HUDEP-2 (cell line): ENCODE data around the gene GLMN.
"Not testable (repeated sequence)": the region's sequence is repeated elsewhere in the genome, so short reads cannot be mapped to it uniquely, and the experiment has no call there.

Experiments
- DNase-seq, 76 experiments: peaks; one replicate each; lab custom pipeline; 2025; ENCODE audit not compliant: unreplicated experiment in 76 of 76; lab: John Stamatoyannopoulos, UW

GLMN gene

DNA sequence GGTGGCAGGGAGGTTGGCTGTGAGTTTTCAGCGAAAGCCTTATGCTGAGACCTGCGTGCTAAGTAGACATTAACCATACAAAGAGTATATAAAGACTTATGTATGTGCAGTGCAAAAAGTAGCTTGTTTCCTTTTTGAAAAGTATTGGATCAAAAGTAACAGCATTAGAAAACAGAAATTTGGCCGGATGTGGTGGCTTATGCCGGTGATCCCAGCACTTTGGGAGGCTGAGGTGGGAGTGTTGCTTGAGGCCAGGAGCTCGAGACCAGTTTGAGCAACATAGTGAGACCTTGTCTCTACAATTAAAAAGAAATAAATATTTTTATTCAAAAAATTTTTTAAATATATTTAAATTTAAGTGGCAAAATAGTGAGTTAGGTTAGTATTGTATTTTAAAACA is 2.2 kb upstream of the GLMN start:
- DNase-seq: no peak

- DNase-seq: peak in 1 of 76 experiments; percentile 1
Measured at GRCh38 chr1:92299477-92300150, 827 bp upstream of the GLMN start.

DNA sequence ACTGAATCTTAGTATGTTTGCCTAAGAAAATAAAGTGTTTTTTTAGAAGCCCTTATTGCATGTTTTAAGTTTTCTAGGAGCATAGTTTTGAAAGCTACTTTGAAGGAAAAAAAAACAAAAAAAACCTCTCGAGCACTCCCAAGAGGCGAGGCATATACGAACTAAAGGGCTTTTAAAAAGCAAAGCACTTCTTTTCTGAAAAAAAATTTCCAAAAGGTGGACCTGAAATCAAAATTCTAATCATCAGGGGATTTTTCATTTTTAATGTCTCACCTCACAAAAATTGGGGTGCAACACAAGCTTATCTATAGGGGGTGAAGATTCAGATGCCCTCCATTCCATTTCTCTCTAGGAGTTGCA is 594 bp downstream of the GLMN start:
- DNase-seq: peak in 1 of 76 experiments; percentile 25

DNA sequence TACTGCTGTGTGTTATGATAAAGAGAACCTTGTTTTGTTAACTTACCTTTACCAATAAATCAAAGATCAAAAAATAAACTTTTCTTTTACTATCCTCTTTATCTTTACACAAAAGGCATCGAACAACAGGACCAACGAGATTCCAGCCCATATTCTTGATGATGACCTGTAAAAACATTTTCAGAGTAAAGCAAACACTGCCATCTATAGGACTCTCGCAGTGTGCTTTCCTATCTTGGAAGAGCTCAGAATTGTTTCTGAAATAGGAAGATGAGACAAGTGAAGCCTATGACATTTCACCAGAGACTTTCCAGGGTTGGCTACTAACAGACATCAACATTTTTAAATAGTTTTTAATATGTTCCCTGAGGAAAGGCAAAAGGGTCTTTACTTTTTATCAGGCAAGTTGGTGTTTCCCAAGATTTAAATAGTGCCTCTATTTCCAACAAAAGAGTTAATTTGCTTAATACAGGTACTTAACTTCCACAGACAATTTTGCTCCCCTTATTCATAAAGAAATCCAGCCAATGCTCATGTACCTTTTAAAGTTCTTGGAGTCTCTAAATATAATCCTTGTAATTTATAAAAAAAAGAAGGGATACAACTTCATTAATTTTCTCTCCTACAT is 7.3 kb downstream of the GLMN start:
- peak in 23 of 76 experiments; percentile 1 to 42 (median 18) for DNase-seq

- not testable (repeated sequence) for DNase-seq
Measured at GRCh38 chr1:92281411-92281810, 17.4 kb downstream of the GLMN start.

GRCh38 chr1:92279781-92280180 is 19.0 kb downstream of the GLMN start:
- not testable (repeated sequence) for DNase-seq

GRCh38 chr1:92277105-92277723 is 21.6 kb downstream of the GLMN start:
- DNase-seq: no peak

DNA sequence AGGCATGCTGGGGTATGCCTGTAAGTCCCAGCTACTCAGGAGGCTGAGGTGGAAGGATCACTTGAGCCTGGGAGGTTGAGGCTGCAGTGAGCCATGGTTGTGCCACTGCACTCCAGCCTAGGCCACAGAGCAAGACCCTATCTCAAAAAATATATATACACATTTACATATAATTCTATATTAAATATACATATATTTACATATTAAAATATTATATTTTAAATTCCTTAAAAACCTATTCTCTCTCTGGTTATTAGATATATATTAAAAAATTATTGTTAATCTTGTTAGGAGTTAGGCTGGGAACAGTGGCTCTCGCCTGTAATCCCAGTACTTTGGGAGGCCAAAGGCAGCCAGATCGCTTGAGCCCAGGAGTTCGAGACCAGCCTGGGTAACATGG is 22.7 kb downstream of the GLMN start:
- DNase-seq: no peak

GRCh38 chr1:92274939-92275338 is 23.8 kb downstream of the GLMN start:
- no peak for DNase-seq

GRCh38 chr1:92273039-92273438 is 25.7 kb downstream of the GLMN start:
- DNase-seq: no peak

- no peak for DNase-seq
Measured at GRCh38 chr1:92262516-92262915, 36.3 kb downstream of the GLMN start.

GRCh38 chr1:92259350-92259749 is 39.4 kb downstream of the GLMN start:
- DNase-seq: no peak

DNA sequence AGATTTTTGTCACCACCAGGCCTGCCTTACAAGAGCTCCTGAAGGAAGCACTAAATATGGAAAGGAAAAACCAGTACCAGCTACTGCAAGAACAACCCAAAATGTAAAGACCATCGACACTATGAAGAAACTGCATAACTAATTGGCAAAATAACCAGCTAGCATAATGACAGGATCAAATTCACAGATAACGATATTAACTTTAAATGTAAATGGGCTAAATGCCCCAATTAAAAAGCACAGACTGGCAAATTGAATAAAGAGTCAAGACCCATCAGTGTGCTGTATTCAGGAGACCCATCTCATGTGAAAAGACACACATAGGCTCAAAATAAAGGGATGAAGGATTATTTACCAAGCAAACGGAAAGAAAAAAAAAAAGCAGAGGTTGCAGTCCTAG is 44.1 kb downstream of the GLMN start:
- not testable (repeated sequence) for DNase-seq

DNA sequence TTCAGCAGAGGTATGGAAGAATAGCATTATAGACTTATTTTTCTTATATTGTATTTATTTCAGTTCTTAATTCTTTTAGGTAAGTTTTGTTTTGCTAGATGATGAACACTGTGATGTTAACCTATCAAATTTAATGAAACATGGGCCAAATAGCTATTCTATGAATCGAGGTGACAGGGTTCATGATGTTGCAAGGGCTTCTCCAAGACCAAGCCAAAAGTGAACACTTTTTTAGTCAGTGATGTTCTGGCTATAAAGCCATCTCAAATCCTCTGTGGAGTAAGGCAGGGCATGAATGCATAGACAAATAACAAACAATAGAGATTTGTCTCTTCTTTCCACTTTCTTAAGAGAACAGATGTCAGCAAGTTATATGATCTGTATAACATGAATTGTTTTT is 54.4 kb downstream of the GLMN start:
- no peak for DNase-seq

- no peak for DNase-seq
Measured at GRCh38 chr1:92240034-92240433, 58.8 kb downstream of the GLMN start.

DNA sequence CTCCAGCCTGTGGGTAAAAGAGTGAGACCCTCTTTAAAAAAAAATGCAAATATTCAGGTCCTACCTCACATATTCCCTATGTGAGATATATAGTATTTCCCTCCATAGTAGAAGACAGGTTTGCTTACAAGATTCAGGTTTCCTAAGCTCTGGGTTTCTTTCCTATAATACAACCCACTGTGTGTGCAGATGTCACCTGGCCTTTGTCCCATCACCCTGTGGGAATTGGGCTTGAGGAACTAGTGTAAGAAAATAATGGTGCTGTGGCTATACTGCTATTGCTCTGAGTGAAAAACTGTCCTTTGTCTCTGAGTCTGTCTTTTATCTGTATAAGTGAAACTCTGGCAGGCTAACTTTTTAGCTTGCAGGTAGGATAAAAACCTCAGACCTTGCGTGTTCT is 68.1 kb downstream of the GLMN start:
- no peak for DNase-seq

DNA sequence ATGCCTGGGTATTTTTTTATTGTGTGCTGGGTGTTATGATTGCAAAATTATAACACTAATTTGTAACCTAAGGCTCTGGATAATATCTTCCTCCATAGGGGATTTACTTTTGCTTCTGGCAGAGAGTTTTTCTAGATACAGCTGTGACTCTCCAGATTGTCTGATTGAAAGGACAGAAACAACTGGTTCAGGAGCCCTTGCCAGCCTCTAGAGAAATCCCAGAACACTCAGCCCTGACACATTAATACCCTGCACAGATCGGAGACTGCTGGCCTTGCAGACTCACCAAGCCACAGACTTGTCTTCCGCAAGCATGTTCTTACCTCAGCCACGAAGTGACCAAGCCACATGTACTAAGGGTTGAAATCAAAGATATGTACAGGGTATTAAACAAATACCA is 70.4 kb downstream of the GLMN start:
- DNase-seq: no peak

- DNase-seq: no peak
Measured at GRCh38 chr1:92219028-92219427, 79.8 kb downstream of the GLMN start.

DNA sequence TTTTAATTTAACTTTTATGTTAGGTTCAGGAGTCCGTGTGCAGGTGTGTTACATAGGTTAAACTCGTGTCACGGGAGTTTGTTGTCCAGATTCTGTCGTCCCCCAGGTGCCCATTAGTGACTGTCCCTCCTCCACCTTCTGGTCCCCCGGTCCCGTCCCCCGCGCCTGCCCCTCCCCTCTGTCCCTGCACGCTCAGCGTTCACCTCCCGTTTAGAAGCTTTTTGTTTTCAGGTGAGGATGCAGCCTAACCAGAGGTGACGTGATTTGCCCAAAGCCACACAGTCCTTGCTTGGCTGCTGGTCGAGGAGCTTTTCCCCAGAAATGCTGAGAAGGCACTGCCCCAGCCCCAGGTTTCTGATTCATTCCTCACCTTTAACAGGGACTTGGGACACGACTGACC is 80.2 kb downstream of the GLMN start:
- DNase-seq: no peak

GRCh38 chr1:92217721-92218120 is 81.1 kb downstream of the GLMN start, which contains the start of gene C1orf146:
TSS of gene C1orf146 (plus strand) at chr1:92217915. CDS start at chr1:92231421, 13,506 bp downstream.
- no peak for DNase-seq

GRCh38 chr1:92211166-92211565 is 87.6 kb downstream of the GLMN start:
- DNase-seq: no peak

DNA sequence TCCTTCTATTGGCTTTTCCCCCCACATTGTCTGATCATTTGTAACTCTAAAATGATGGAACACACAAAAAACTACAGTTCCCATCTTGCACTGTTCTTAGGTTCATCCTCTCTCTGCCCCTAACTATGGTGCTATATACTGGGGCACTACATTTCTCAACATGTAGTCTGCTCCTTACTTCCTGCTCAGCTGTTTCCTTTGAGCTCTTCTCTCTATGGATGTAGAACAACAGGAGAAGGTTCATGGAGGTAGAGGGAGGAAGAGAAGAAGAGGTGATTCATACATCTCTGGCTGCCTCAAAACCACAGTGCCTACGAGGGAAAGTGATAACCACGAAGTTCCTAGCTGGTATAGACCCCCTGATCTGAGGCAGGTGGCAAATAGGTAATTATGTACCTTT is 88.1 kb downstream of the GLMN start:
- no peak for DNase-seq
